Keratinocyte (primary cell): Measurements from ENCODE around the gene TMEM107. TPM values are rescaled to one million over a fixed set of nuclear protein-coding genes. Genes with fewer than 3 reads are reported as not detected.
A peak's percentile ranks its signal among the peaks of the same experiment; 100 is the strongest.

Experiments
- DNase-seq: peaks from one replicate; pipeline ENCODE4 v3.0.0-alpha.2; 2011; ENCODE audit warnings: low read depth, missing footprints, low spot score
- FAIRE-seq: peaks from 2 replicates; lab custom pipeline; 2011; peaks lifted over from hg19 to GRCh38; lab: Jason Lieb, UNC
- H2AFZ ChIP-seq: 2 replicates; pipeline ENCODE4 v1.6.0; 2012; ENCODE audit warnings: low read length, control low read depth, inconsistent platforms; ENCODE audit not compliant: control insufficient read depth
- H3K27ac ChIP-seq: 2 replicates; pipeline ENCODE4 v1.5.1; 2011; ENCODE audit warnings: low read length; ENCODE audit not compliant: control insufficient read depth, insufficient read depth
- H3K27me3 ChIP-seq: 3 replicates; pipeline ENCODE4 v1.6.0; 2011; ENCODE audit warnings: low read length; ENCODE audit not compliant: control insufficient read depth, insufficient read depth; ENCODE audit errors: extremely low read depth
- H3K36me3 ChIP-seq, 2 experiments: 2 replicates in 1 of 2; 3 replicates in 1 of 2; pipeline ENCODE4 v1.5.1; 2011; ENCODE audit warnings: low read length in 2 of 2, mild to moderate bottlenecking in 1 of 2; ENCODE audit not compliant: control insufficient read depth in 2 of 2, insufficient read depth in 2 of 2; ENCODE audit errors: extremely low read depth in 1 of 2
- H3K4me1 ChIP-seq: 3 replicates; pipeline ENCODE4 v1.5.1; 2011; ENCODE audit warnings: low read length; ENCODE audit not compliant: control insufficient read depth, insufficient read depth; ENCODE audit errors: extremely low read depth
- H3K4me2 ChIP-seq: 3 replicates; pipeline ENCODE4 v1.6.0; 2011; ENCODE audit warnings: low read depth, low read length; ENCODE audit not compliant: control insufficient read depth, insufficient read depth; ENCODE audit errors: extremely low read depth
- H3K4me3 ChIP-seq, 3 experiments: fragments of 200-600 bp in 1 of 3; sonication (generic) in 1 of 3; 2 replicates in 2 of 3; 3 replicates in 1 of 3; pipeline ENCODE4 v1.5.1; 2011 to 2016; ENCODE audit warnings: low read length in 3 of 3, mild to moderate bottlenecking in 3 of 3, control low read depth in 2 of 3, inconsistent platforms in 1 of 3, low read depth in 1 of 3, mixed read lengths in 1 of 3, mixed run types in 1 of 3, moderate library complexity in 1 of 3; ENCODE audit not compliant: control insufficient read depth in 2 of 3, insufficient read depth in 2 of 3; ENCODE audit errors: extremely low read depth in 1 of 3
- H3K79me2 ChIP-seq: 2 replicates; pipeline ENCODE4 v1.6.0; 2012; ENCODE audit warnings: low read length; ENCODE audit not compliant: control insufficient read depth, insufficient read depth
- H3K9ac ChIP-seq: 3 replicates; pipeline ENCODE4 v1.6.0; 2011; ENCODE audit warnings: low read length; ENCODE audit not compliant: control insufficient read depth, insufficient read depth; ENCODE audit errors: extremely low read depth
- H3K9me1 ChIP-seq: 3 replicates; pipeline ENCODE4 v1.6.0; 2011; ENCODE audit warnings: low read length; ENCODE audit not compliant: control insufficient read depth, insufficient read depth; ENCODE audit errors: extremely low read depth
- H3K9me3 ChIP-seq: 2 replicates; pipeline ENCODE4 v1.5.1; 2012; ENCODE audit warnings: low read depth, low read length; ENCODE audit not compliant: control insufficient read depth
- H4K20me1 ChIP-seq: 3 replicates; pipeline ENCODE4 v1.6.0; 2011; ENCODE audit warnings: low read length; ENCODE audit not compliant: control insufficient read depth, insufficient read depth; ENCODE audit errors: extremely low read depth
- CTCF ChIP-seq, 3 experiments: IDR thresholded peaks in 1 of 3; conservative IDR thresholded peaks in 1 of 3; optimal IDR thresholded peaks in 1 of 3; 2 replicates in 2 of 3; 3 replicates in 1 of 3; pipeline versions ENCODE3 to v1.5.1; 2011; ENCODE audit warnings: low read length in 3 of 3, mild to moderate bottlenecking in 3 of 3, moderate library complexity in 2 of 3, control low read depth in 1 of 3, inconsistent platforms in 1 of 3; ENCODE audit not compliant: insufficient read depth in 2 of 3; ENCODE audit errors: extremely low read depth in 1 of 3
- EZH2 ChIP-seq: IDR thresholded peaks from one replicate; pipeline ENCODE4 v1.6.1; 2012; ENCODE audit warnings: inconsistent platforms, mild to moderate bottlenecking, low read length, moderate library complexity
- dilution Hi-C: fragments of 300-500 bp; cut with MboI; formaldehyde crosslinking; loops from one replicate; pipeline ENCODE4 v1.7.0; 2020; ENCODE audit warnings: low sequenced_read_pairs; ENCODE audit not compliant: extremely low pct_ligation_motif_present
- polyA plus RNA-seq, 5 experiments: library from polyadenylated mRNA; depleted of rRNA in 3 of 5; stranded (reverse) in 3 of 5; stranded (forward) in 1 of 5; unstranded in 1 of 5; fragments of >200 nt; gene quantifications; 1 replicate in 1 of 5; 2 replicates in 3 of 5; 3 replicates in 1 of 5; pipeline versions ENCODE4 v1.2.1 to v1.2.3, GENCODE V29; 2011 to 2012; ENCODE audit warnings: missing spikeins in 2 of 5, low read depth in 1 of 5, low replicate concordance in 1 of 5

Gene TMEM107
- polyA plus RNA-seq, 1 donor (not counting 4 experiments of a cell fraction or from before 2014, with no cell fraction given): 19.0 TPM

GRCh38 chr17:8137645-8138373 is 38.4 kb downstream of the TMEM107 start:
- H3K36me3 ChIP-seq: peaks cover 24 to 30% of the 10 kb centered on the region in 2 experiments
- no peaks in the 10 kb centered on the region for H3K27me3 ChIP-seq
- H3K9me3 ChIP-seq: no peaks in the 10 kb centered on the region
- no peak for FAIRE-seq
- peaks cover 23% of the 10 kb centered on the region for H3K4me1 ChIP-seq
- TF ChIP-seq CTCF (optimal IDR thresholded peaks at IDR 0.05 in 1 of 3, IDR thresholded peaks at IDR 0.05 in 1 of 3, conservative IDR thresholded peaks at IDR 0.05 in 1 of 3; ENCODE audit: extremely low read depth in 1 of 3, insufficient read depth in 2 of 3, low read length in 3 of 3) (no peak), EZH2 (no peak)
- peak overlapping the region; percentile 1 to 75 (median 56) for H3K4me3 ChIP-seq
- DNase-seq: no peak
- dilution Hi-C loops: no loop called here
- no peaks in the 10 kb centered on the region for H3K9me1 ChIP-seq
- peaks cover 4% of the 10 kb centered on the region for H4K20me1 ChIP-seq
- H3K27ac ChIP-seq: peak overlapping the region; percentile 59
- H3K79me2 ChIP-seq: no peaks in the 10 kb centered on the region
- peak overlapping the region; percentile 68 for H3K9ac ChIP-seq
- peak overlapping the region; percentile 83 for H2AFZ ChIP-seq
- H3K4me2 ChIP-seq: peak overlapping the region; percentile 99

- Histone ChIP-seq H3K9ac (no peak overlapping the region), H3K4me3 (no peak overlapping the region), H3K27ac (no peak overlapping the region), H3K27me3 (no peaks in the 10 kb centered on the region), H3K4me2 (peak overlapping the region; percentile 19), H3K36me3 (no peaks in the 10 kb centered on the region), H3K9me1 (no peaks in the 10 kb centered on the region), H3K79me2 (no peaks in the 10 kb centered on the region), H3K9me3 (no peaks in the 10 kb centered on the region), H4K20me1 (peaks cover under 1% of the 10 kb centered on the region), H3K4me1 (peaks cover 17% of the 10 kb centered on the region), H2AFZ (no peak overlapping the region)
- TF ChIP-seq EZH2: no peak
- TF ChIP-seq CTCF (optimal IDR thresholded peaks at IDR 0.05 in 1 of 3, IDR thresholded peaks at IDR 0.05 in 1 of 3, conservative IDR thresholded peaks at IDR 0.05 in 1 of 3; ENCODE audit: extremely low read depth in 1 of 3, insufficient read depth in 2 of 3, low read length in 3 of 3): no peak
- dilution Hi-C loops: no loop called here
- FAIRE-seq: peak; percentile 20
- DNase-seq: no peak
Observed at GRCh38 chr17:8133941-8134340, 42.2 kb downstream of the TMEM107 start.
